DMS53 treated with DMSO at 0.1 percent for 48 hours (cell line): Measurements from ENCODE around the gene CIBAR2.
A peak's percentile ranks its signal among the peaks of the same experiment; 100 is the strongest.

Source experiments
- DNase-seq: peaks from one replicate; lab custom pipeline; 2025; ENCODE audit not compliant: unreplicated experiment; lab: John Stamatoyannopoulos, UW

CIBAR2 gene

DNA sequence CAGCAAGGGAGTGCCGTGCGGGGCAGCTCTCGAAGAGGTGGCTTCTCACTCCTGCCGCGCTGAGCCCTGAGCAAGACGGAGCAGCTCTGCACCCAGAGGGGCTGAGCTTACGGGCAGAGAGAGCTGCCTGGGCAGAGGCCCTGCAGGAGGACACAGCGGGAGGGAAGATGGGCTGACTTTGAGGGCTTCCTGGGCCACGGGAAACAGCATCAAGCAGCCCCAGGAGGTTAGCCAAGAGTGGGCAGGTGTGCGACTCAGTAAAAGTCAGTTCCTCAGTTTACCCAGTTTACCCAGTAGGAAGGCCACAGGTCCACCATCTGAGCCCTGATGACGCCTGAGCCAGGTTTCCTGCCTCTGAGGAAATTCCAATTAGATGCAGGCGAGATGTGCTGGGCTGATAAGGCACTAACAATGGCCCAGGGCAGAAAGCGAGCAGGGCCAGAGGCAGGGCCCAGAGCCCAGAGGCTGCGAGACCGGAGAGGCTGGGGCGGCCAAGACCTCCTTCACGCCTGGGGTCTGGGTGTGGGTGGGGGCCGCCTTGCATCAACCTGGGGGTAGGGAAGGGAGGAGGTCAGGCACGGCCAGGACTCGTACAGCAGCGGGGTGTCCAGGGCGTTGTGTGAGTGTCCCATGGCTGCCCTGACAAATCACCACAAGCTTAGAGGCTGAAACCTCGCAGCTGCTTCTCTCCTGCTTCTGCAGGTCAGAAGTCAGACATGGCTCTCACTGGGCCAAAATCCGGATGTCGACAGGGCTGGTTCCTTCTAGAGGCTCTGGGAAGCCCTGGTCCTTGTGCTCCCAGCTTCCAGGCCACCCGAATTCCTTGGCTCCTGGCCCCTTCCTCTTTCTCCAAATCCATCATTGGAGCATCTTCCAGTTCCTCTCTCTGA, 32.0 kb upstream of the CIBAR2 start:
- DNase-seq, result no peak

DNA sequence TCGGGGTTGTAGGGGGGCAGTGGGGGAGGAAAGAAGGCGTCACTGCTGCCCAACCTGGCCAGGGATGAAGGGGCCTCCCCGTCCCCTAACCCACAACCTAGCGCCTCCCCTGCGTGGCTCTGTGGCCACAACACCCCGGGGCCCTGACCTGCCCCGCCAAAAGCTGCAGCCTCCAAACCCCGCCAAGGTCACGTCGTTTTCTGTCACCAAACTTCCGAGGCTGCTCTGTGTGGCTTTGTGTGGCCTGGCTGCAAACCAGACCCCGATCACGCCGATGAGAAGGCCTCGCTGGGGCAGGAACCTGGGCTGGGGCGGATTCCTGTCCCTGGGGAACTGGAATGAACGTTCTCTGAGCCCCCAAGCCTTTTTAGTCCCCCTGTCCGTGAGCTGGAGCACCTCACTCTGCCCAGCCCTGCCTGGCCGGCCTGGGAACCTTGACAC, 30.5 kb upstream of the CIBAR2 start:
- no peak for DNase-seq

DNA sequence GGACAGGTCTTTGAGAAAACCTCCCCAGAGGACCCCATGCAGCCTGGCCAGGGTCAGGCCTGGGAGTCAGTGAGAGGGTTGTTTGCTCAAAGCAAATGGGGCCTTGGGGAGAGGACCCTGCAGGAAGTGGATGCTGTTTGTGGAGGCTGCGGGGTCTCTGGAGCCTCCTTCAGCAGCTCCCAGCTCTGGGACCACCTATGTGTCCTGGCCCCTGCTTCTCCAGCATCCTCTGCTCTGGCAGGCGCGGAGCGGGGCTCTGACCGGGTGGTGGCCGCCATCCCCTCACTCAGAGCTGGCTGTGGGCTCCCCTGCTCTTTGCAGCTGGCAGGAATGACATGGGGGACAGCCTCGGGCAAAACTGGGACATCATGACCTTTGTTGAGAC, 29.8 kb upstream of the CIBAR2 start:
- DNase-seq, result no peak

DNA sequence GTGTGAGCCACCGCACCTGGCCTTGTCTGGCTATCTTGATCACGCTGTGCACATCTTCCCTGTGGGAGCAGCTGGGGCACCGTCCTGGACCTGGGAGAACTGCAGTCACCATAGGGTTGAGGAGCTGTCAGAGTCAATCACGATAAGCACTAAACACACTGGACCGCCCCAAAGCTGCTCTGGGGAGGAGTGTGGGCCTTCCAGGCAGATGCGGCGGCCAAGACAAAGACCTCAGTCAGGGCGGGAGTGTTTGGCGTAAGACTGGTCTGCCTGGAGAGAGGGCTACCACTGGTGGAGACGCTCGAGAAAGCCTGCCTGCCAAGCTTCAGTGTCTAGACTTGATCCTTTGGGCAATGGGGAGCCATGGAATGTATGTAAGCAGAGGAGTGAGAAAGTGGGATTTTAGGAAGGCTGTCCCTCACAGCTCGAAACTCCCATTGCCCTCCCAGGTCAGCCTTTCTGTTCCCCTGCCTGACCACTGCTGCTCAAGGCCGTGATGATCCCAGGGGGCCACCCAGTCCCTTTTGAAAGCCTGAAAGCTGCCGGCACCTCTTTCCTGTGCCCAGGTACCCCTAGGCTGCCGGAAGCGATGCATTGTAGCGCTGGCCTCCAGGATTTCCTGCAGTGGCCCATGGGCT, 29.3 kb upstream of the CIBAR2 start:
- no peak for DNase-seq

DNA sequence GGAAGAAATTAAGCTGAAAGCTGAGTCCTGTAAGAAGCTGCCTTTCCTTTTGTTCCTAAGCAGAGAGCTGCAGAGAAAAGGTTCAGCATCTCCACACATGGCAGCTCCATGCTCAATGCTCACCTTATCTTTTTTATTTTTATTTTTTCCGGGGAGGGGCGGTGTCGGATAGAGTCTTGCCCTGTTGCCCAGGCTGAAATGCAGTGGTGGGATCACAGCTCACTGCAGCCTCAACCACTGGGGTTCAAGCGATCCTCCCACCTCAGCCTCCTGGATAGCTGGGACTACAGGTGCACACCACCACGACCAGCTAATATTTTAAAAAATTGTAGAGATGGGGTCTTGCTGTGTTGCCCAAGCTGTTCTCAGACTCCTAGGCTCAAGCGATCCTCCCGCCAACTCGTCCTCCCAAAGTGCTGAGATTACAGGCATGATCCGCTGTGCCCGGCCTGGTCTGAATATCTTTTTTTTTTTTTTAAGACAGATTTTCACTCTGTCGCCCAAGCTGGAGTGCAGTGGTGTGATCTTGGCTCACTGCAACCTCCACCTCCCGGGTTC, 28.3 kb upstream of the CIBAR2 start:
- DNase-seq, result no peak

DNA sequence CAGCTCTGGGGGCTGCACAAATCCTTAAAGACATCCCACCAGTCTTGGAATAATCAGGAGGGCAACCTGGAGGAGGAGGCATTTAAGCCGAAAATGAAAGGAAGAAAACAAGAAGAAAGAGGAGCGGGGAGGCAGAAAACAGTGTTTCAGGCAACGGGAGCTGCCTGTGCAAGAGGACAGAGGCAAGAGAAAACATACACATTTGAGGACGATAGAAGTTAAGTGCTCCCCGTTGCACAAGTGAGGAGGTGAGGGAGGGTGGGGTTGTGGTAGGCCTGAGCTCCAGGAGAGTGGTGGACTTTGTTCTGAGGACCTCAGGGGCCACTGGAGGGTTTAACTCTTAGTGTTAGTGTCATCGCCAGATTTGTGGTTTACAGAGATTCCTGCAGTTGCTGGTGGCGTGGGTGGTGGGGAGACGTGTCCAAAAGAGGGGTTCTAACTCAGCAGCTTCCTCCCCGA, 27.6 kb upstream of the CIBAR2 start:
- no peak for DNase-seq

DNA sequence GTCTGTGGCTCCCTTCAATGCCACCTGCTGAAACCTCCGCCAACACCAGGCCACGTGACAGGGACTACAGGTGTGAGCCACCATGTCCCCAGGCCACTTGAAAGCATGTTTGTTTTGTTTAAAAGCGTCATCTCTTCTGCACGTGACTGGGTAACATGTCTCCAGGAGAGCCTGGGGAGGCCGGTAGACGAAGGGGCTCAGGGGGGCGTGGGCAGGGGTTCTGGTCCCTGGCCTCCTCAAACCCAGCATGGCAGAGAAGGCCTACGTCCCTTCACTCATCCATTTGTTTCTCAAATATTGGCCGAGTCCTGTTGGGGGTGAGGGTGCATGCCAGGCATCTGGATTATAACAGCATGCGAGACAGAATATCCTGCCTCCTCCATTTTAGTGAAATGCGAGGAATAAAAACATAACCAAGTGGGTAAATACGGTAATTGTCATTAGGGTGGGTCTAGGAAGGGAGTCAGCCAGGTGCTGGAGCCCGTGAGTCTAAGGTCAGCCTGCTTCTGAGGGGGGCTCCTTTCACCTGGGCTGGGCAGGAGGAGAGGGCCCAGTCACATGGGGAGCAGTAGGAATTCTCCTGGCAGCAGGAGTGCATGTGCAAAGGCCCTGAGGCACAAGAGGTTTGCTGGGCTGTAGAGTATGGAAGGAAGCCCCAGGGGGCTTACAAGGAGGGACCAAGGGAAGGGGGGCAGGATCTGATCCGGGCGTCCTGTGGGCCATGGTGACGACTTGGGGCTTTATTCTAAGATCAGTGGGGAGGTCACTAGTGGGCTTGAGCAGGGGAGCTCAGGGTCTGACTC, 26.8 kb upstream of the CIBAR2 start:
- DNase-seq, result peak; percentile 84

DNA sequence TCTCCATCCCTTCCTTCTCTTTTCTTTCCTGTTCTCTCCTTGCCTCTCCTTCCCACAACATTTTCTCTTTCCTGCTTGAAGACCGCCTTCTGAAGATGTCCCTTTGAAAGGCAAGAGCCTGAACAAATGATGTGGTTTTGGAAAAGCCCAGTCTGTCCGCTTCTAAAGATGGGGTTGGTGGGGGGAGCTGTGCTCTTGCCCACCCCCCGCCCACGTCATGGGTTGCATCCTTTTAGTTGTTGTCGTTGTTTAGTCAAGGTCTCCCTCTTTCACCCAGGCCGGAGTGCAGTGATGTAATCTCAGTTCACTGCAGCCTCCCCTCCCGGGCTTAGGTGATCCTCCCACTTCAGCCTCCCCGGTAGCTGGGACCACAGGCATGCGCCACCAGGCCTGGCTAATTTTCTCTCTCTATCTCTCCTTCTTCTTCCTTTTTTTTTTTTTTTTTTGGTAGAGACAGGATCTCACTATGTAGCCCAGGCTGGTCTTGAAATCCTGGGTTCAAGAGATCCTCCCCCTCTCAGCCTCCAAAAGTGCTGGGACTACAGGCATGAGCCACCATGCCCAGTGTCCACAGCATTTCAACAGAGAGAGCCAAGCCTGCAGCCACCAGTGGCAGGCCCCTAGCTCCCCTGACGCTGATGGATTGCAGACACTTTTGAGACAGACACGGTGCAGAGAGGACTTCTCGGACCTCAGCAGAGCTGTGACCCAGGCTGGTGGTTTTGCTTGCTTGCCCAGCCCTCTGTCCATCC, 26.0 kb upstream of the CIBAR2 start:
- no peak for DNase-seq

DNA sequence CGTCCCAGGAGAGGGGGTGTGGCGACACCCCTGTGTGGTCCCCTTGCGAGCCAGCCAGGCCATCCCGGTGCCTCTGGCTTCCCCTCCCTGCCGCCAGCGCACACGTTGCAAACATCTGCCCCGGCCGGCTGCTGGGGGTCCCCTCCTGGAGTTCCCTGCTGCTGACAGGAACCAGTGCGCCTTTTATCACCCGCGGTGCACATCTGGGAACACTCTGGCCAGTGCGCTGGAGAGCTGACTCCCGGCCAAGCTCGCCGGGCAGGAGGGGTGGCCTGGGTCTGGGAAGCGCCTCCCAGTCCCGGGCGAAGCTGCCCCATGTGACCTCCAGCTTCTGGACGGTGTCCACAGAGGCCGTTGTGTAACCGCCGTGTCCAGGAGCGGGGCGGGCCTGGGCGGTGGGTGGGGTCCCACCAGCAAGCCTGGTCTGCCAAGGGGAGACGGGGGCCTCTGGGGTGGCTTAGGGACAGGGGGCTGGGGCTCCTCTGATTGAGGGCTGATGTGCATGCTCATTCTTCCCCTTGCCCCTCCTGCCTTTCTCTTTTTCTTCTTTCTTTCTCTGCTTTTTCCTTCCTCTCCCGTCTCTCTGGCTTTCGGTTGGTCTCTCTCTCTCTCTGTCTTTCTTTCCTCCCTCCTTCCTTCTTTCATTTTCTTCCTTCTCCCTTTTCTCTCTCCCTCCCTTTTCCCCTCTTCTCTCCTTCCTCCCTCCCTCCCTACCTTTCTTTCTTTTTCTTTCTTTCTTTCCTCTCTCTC, 25.2 kb upstream of the CIBAR2 start:
- peak; percentile 64 for DNase-seq

DNA sequence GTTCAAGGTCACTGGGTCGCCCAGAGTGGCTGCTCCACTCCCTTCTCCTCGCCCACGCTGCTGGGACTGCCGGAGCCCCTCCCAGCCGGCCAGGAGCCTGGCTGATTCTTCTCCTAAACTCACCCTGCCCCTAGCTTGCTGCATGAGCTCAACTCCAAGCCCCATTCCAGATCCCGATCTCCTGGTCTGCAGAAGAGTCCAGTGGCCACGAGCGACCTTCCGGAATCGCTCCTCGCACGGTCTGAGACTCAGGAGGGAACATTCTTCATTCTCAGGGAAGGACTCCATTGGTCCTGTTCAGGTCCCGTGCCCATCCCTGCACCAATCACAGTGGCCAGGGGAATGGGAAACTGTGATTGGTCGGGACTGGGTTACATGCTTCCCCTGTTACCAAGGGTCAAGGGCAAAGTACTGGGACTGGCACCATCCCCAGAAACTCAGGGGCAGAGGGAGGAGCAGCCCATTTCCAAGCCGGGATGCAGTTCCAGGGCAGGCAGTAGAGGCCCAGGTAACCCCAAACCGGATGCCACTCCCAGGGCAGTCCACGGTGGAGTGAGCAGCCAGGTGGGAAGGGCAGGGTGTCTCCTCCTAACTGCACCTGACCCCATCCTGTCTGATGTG, 24.5 kb upstream of the CIBAR2 start:
- DNase-seq, result peak; percentile 63

DNA sequence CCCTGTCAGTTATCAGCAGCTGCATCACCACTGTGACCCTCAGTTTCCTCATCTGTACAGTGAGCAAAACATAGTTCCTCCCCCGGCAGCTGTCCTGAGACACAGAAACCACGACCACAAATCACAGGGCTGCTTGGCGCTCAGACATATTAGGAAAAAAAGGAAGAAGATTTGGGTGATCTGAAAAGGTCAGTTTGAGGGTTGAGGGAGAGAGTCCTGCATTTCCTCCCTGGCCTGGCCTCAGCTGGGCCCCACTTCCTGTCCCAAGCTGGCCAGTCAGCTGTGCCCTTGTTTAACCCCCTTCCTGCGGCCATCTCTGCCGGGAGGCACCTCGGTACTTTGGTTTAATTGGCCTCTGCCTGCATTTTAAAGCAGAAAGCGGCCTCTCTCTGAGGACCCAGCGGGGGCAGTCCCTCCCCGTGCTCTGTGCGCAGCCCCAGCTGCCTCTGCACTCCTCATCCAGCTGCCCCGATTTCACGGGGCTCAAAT, 24.0 kb upstream of the CIBAR2 start:
- DNase-seq, result no peak

DNA sequence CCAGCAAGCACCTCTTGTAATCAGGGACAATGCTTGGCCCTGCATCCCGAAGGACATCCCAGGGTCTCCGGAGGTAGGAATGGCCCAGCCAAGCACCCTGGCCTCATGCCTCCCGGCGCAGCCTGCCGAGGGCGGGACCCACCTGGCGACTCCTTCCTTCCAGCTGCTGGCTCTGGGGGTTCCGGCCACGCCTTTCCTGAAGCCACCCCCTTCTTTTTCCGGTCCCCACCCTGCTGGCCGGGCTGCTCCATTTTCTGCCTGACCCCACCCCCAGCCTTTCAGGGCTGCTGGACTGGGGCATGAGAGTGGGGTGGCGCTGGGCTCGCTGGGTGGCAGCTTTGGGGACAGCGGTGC, 22.5 kb upstream of the CIBAR2 start:
- no peak for DNase-seq

DNA sequence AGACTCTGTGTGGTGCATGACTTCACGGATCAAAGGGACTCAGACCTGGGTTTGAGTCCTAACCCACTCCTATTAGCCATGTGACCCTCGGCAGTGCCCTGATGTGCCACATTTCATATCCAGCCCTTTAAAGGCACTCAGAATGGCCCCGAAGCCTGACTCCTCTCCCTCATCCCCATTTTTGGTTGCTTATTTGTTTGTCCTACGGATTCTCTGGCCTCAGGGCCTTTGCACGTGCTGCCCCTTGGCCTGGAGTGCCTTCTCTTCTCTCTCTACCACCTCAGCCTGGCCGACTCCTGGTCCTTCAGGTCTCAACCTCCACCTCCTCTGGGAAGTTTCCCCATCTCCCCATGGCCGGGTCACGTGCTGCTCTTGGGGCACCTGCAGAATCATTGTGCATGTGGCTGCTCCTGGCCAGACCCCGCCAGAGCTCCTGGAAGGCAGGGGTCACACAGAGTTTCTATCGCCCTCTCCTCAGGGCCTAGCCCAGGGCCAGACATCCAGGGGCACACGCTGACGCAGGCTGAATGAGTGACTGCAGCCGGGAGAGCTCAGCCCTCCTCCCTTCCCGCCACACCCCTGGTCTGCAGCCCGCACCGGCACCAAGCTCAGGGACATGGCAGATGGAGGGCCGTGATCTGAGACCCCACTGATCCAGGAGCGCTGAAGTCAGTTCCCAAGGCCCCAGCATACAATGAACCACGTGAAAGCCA, 22.0 kb upstream of the CIBAR2 start:
- no peak for DNase-seq

DNA sequence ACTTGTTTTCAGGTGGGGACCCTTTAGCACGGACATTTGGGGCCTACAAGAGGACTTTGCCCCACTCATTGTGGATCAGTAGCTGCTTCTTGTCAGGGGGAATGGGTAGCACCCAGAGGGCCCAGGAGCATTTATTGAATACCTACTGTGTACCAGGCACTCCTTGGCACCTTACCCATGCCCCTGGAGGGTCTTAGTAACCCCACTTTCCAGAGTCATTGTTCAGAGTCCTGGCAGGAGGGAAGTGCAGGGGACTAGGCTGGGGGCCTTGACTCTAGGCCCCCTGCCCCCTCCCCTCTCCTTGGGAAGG, 21.0 kb upstream of the CIBAR2 start:
- no peak for DNase-seq

DNA sequence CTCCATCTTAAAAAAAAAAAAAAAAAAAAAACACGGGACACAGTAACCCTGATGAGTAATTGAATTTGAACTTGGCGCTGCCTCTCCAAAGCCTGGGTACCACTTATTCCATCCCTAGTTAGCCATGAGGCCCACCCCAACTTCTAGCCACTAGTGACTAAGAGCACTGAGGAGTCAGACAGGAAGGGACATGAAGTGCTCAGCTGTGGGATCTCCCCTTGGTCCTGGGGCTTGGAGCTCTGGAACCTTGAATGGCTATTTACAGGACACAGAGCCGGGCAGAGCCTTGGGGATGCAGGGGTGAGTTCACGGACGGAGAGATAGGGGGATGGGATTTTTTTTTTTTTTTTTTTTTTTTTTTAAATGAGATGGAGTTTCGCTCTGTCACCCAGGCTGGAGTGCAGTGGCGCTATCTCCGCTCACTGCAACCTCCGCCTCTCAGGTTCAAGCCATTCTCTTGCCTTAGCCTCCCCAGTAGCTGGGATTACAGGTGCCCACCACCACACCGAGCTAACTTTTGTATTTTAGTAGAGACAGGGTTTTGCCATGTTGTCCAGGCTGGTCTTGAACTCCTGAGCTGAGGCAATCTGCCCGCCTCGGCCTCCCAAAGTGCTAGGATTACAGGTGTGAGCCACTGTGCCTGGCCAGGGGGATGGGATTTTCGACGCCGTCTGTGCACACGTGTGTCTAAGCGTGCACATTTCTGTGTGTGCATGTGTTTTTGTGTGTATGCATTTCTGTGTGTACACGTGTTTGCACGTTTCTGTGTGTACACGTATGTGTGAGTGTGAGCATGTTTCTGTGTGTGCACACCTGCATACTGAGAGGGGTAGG, 20.4 kb upstream of the CIBAR2 start:
- DNase-seq, result no peak

DNA sequence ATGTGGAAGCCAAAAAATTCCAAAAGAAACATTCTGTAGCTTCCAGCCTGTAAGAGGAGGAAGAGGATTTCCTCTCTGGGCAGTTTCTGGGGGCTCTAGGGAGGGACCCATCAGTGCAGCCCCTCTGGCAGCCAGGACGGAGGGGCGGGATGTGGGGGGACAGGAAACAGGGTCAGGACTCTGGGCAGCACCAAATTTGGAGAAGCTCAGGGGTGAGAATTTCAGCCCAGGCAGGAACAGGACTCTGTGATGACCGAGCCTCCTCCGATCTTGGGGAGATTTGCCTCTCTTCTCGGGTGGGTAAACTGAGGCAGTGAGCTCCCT, 18.4 kb upstream of the CIBAR2 start:
- DNase-seq, result no peak

DNA sequence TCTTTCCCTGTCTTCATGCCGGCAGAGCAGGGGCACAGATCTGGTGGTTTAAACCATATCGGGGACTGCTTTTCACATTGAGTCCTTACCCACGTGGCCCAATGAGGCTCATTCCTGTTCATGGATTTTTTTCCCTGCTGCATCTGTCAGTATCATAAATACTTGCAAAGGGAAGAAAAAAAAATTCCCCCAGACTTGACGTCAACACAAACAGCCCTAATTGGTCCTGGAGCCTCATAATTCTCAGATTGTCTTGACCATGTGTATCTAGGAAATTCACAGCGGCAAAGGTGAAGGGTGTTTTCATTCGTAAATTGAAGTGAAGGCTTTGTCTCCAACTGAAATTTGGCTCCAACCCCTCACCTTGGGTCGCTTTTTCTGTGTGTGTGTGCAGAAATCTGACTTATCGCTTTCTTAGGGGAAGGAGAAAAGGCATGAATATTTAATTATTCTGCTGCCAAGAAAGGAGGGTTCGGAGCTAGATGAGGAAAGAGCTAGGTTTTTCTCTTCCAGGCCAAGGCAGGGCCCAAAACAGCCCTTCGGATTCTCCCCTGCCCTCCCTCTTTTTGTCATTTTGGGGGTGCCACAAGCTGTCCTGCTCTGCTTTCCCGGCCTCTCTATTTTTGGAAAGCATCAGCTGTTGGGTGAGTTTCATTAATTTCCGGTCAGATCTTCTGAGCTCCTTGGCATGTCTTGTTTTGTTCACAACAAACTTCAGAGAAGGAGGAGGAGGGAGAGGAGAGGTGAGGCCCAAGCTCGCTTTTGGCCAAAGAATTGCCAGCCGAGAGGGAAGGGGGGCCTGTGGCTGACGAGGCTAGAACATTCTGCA, 17.8 kb upstream of the CIBAR2 start:
- no peak for DNase-seq
